LNCAP (cell line): ENCODE measurements around the gene ADO.

ENCODE experiments used
- CTCF ChIP-seq: fragments of 450-650 bp; IDR thresholded peaks from 2 replicates; pipeline ENCODE4 v1.5.1; 2017; ENCODE audit warnings: mild to moderate bottlenecking

Gene ADO

GRCh38 chr10:62804356-62805230, at the start of gene ADO:
TSS of gene ADO (plus strand) at chr10:62804720. CDS start at chr10:62805060, 340 bp downstream.
- TF ChIP-seq CTCF: no peak

GRCh38 chr10:62754963-62755362, 49.6 kb upstream of the ADO start:
- TF ChIP-seq CTCF: no peak

- TF ChIP-seq CTCF: no peak
These were observed 48.6 kb upstream of the ADO start for GRCh38 chr10:62755662-62756653.

- no peak for TF ChIP-seq CTCF
These were observed 44.8 kb upstream of the ADO start for GRCh38 chr10:62759599-62760175.

GRCh38 chr10:62760401-62760800, 44.1 kb upstream of the ADO start:
- TF ChIP-seq CTCF: no peak

GRCh38 chr10:62761115-62761514, 43.4 kb upstream of the ADO start:
- TF ChIP-seq CTCF: no peak

GRCh38 chr10:62763155-62763554, 41.4 kb upstream of the ADO start:
- no peak for TF ChIP-seq CTCF
